ENCODE data around the gene C15orf39.
"Not testable (repeated sequence)": the region's sequence is repeated elsewhere in the genome, so short reads cannot be mapped to it uniquely, and the experiment has no call there.

Gene C15orf39

GRCh38 chr15:75225951-75226732 is 24.5 kb downstream of the C15orf39 start:
- no peaks in the 10 kb centered on the region for H3K27me3 Mint-ChIP-seq
- H3K4me3 Mint-ChIP-seq = no peak overlapping the region
- H3K9me3 Mint-ChIP-seq = no peaks in the 10 kb centered on the region
- no peak overlapping the region for H3K27ac Mint-ChIP-seq
- no peaks in the 10 kb centered on the region for H3K36me3 Mint-ChIP-seq (ENCODE audit: low read depth)
- H3K4me1 Mint-ChIP-seq (ENCODE audit: low read depth) = no peaks in the 10 kb centered on the region

DNA sequence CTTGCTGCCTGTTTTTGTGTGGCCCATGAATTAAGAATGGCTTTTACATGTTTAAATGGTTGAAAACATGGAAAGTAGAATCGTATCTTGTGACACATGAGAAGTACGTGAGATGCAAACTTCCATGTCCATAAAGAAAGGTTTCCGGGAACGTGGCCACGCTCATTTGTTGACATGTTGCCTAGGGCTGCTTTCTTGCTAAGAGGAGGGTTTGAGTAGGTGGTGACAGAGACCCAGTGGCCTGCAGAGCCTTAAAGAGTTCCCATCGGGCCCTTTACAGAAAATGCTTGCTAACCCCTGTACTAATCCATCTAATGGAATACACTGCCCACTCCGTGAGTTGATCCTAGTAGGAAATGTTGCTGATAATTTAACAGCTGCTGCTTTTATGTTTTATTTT is 25.4 kb downstream of the C15orf39 start:
- not testable (repeated sequence) for H3K4me3 Mint-ChIP-seq; H3K27me3 Mint-ChIP-seq; H3K9me3 Mint-ChIP-seq; H3K27ac Mint-ChIP-seq; H3K4me1 Mint-ChIP-seq (ENCODE audit: low read depth); H3K36me3 Mint-ChIP-seq (ENCODE audit: low read depth)

GRCh38 chr15:75227663-75228280 is 26.1 kb downstream of the C15orf39 start:
- no peaks in the 10 kb centered on the region for H3K36me3 Mint-ChIP-seq (ENCODE audit: low read depth)
- H3K4me3 Mint-ChIP-seq = no peak overlapping the region
- H3K4me1 Mint-ChIP-seq (ENCODE audit: low read depth) = no peaks in the 10 kb centered on the region
- no peak overlapping the region for H3K27ac Mint-ChIP-seq
- peaks cover 10% of the 10 kb centered on the region for H3K27me3 Mint-ChIP-seq
- H3K9me3 Mint-ChIP-seq = no peaks in the 10 kb centered on the region

DNA sequence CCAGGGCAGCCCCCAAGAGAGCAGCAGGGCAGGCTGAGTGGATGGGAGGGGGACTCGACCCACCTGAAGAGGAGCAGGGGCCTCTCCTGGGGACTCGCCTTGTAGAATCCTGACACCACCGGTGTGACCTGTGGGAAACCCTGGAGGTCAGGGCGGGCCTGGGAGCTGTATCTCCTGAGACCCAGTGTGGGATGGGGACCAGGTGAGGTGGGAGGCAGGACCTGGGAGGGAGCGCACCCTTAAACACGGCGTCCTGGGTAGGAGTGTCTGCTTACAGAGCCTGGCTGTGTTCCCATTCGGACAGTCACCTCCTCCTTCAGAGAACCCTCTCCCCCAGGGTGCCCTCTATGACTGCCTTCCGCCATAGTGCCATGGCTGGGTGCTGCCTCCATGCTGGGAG is 27.1 kb downstream of the C15orf39 start:
- H3K27ac Mint-ChIP-seq = no peak overlapping the region
- no peaks in the 10 kb centered on the region for H3K4me1 Mint-ChIP-seq (ENCODE audit: low read depth)
- no peak overlapping the region for H3K4me3 Mint-ChIP-seq
- H3K9me3 Mint-ChIP-seq = no peaks in the 10 kb centered on the region
- peaks cover 12% of the 10 kb centered on the region for H3K27me3 Mint-ChIP-seq
- H3K36me3 Mint-ChIP-seq (ENCODE audit: low read depth) = no peaks in the 10 kb centered on the region

DNA sequence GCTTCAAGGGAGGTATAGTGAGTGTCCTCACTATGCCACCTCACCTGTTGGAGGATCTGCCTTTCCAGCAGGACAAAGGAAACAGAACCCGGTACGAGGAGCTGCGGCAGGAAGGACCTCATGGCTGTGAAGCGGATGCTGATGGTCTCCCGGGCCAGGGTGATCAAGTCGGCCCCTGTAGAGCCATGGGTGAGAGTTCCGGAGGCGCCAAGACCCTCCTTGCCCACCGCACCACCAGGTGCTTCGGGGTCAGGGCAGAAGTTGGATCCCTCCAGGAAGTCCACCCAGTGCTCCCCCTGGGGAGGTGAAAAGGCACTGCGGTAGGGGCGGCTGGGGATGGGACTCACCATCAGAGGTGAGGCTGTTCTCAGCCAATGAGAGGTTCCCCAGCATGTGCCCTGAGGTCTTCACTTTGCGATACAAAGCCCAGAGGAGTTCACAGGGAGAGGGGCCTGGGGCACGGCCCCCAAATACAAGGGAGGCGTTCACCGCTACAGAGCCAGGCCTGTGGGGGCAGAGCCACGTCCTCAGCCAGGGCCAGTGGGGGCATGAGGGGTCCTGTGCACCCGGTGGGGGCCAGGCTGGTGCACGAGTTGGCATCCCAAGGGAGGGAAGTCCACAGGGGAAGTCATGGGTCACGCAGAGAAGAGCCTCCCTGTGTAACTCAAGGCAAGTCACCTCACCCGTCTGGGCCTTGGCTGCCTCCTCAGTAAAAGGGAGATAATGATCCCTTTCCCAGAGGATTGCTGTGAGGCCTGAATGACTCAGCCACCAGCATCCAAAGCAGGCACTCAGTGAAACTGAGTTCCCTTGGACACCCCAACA is 27.7 kb downstream of the C15orf39 start:
- H3K9me3 Mint-ChIP-seq = no peaks in the 10 kb centered on the region
- H3K27me3 Mint-ChIP-seq = peaks cover 13% of the 10 kb centered on the region
- H3K4me3 Mint-ChIP-seq = no peak overlapping the region
- no peak overlapping the region for H3K27ac Mint-ChIP-seq
- H3K36me3 Mint-ChIP-seq (ENCODE audit: low read depth) = no peaks in the 10 kb centered on the region
- H3K4me1 Mint-ChIP-seq (ENCODE audit: low read depth) = no peaks in the 10 kb centered on the region

DNA sequence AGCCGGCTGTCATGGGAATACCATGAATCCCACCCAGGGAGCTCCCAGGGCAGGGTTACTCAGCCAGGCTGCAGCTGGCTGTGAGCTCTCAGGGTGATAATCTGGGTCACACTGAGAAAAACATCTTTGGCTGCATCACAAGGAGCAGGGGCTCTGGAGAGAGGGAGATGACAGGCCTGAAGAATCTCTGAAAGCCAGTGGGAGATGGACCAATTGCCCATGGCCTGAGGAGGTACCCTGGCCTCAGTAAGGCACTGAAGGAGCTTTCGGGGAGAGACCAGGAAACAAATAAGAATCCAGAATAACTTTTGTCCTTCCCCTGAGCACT is 28.3 kb downstream of the C15orf39 start:
- H3K4me3 Mint-ChIP-seq = no peak overlapping the region
- H3K9me3 Mint-ChIP-seq = no peaks in the 10 kb centered on the region
- no peaks in the 10 kb centered on the region for H3K36me3 Mint-ChIP-seq (ENCODE audit: low read depth)
- peaks cover 15% of the 10 kb centered on the region for H3K27me3 Mint-ChIP-seq
- H3K4me1 Mint-ChIP-seq (ENCODE audit: low read depth) = no peaks in the 10 kb centered on the region
- H3K27ac Mint-ChIP-seq = no peak overlapping the region

DNA sequence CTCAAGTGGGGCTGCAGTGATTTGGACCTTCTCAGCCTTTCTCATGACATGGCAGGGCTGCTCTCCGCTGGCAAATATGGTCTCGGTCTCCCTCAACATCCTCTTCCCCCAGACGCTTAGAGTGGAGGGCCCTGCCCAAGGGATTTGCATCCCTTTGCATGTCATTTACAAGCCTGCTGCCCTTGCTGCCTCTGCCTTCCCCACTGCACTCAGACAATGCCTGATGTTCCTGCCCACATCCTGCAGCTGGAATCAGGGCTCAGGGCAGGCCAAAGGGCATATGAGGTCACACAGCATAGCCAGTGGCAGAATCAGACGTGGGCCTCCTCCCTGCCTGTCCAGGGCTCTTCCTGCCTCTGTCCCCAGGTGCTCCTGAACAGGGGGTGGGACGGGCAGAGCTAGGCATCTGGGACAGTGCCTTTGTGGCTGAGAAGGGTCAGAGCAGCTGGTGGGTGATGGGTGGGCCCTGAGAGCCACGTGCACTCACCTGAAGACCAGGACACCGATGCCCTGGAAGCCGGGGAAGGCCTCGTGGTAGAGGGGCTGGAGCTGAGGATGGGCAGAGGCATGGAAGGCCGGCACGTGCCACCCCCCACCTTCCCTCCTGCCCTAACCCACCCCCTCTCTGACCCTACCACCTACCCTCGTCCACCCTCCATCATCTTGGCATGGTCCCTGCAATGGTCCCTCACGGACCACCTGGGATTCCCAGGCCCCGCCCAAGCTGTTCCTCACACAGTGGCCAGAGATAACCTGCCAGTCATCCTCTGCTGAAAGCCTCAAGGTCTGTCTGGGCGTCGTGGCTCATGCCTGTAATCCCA is 29.1 kb downstream of the C15orf39 start:
- Mint-ChIP-seq H3K27ac (no peak overlapping the region), H3K9me3 (no peaks in the 10 kb centered on the region), H3K36me3 (ENCODE audit: low read depth) (no peaks in the 10 kb centered on the region), H3K4me1 (ENCODE audit: low read depth) (no peaks in the 10 kb centered on the region), H3K4me3 (no peak overlapping the region), H3K27me3 (peaks cover 18% of the 10 kb centered on the region)

DNA sequence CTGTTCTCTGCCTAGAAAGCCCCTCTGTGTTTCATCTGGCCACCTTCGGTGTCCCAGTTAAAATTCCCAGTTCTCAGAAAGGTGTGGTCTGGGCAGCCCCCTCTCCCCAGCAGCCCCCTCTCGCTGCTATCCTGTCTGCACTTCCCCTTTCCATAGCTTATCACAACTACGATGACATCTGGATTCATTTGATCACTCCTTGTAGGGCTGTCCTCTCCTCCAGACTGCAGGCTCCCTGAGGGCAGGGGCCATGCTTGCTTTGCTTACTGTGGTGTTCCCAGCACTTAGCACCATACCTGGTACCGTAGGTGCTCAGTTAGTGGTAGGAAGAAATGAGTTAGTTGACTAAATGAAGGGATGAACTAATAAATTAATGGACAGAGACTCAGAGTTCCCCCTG is 30.2 kb downstream of the C15orf39 start:
- no peak overlapping the region for H3K4me3 Mint-ChIP-seq
- no peaks in the 10 kb centered on the region for H3K4me1 Mint-ChIP-seq (ENCODE audit: low read depth)
- no peaks in the 10 kb centered on the region for H3K9me3 Mint-ChIP-seq
- no peaks in the 10 kb centered on the region for H3K36me3 Mint-ChIP-seq (ENCODE audit: low read depth)
- H3K27ac Mint-ChIP-seq = no peak overlapping the region
- H3K27me3 Mint-ChIP-seq = peaks cover 18% of the 10 kb centered on the region

DNA sequence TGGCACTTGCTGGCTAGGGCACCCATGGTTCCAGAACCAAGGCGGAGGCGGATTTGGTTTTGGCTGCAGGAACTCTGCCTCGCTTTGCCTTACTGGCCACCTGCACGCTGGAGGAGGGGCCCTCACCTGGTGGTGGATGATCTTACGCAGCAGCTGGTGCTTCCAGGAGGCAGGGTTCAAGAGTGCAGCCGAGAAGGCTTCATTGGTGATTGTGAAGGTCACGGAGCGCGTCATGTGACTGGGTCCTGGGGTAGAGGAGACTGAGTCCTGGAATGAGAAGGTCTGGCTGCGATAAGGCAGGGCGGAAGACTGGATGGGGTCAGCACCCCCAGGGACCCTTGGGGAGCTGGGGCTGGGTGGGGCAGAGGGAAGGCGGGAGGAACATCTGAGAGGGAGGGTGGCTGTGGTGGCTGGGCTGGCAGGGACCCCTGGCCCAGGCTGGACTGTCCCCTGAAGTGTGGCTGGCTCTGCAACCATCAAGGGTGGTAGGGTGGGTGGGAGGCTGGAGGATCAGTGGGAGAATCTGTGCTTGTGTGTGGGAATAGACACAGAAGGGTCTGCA is 30.7 kb downstream of the C15orf39 start:
- H3K4me1 Mint-ChIP-seq (ENCODE audit: low read depth) = no peaks in the 10 kb centered on the region
- H3K27me3 Mint-ChIP-seq = peaks cover 18% of the 10 kb centered on the region
- no peaks in the 10 kb centered on the region for H3K36me3 Mint-ChIP-seq (ENCODE audit: low read depth)
- H3K27ac Mint-ChIP-seq = no peak overlapping the region
- H3K9me3 Mint-ChIP-seq = no peaks in the 10 kb centered on the region
- no peak overlapping the region for H3K4me3 Mint-ChIP-seq

DNA sequence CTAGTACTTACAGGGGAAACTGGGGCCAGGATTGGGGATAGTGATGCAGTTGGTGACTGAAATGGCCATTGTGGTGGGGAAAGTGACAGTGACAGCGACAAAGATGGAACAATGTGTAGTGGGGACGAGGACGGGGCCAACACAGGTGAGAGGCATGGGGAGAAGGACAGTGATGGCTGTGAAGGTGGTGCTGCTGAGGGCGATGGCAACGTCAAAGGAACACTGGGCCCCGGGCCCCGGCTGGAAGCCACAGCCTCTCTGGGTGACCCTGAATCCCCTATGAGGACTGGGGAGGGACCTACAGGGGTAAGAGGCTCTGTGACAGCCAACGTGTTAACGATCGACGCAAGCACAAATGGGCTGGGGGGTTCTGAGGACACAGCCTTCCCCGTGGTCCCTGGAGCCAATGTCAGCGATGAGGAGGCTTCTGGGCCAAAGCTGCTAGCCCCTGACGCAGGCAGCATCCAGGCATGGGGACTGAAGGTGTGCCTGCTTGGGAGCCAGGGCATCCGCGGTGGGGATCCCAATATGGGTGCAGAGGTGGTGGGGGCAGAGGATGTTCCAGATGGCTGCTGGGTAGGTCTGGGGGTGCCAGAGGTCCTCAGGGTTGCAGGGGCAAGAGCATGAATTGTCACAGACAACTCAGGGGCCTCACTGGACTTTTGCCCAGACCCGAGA is 31.3 kb downstream of the C15orf39 start:
- no peaks in the 10 kb centered on the region for H3K9me3 Mint-ChIP-seq
- H3K36me3 Mint-ChIP-seq (ENCODE audit: low read depth) = no peaks in the 10 kb centered on the region
- no peaks in the 10 kb centered on the region for H3K4me1 Mint-ChIP-seq (ENCODE audit: low read depth)
- no peak overlapping the region for H3K4me3 Mint-ChIP-seq
- no peak overlapping the region for H3K27ac Mint-ChIP-seq
- peaks cover 18% of the 10 kb centered on the region for H3K27me3 Mint-ChIP-seq

DNA sequence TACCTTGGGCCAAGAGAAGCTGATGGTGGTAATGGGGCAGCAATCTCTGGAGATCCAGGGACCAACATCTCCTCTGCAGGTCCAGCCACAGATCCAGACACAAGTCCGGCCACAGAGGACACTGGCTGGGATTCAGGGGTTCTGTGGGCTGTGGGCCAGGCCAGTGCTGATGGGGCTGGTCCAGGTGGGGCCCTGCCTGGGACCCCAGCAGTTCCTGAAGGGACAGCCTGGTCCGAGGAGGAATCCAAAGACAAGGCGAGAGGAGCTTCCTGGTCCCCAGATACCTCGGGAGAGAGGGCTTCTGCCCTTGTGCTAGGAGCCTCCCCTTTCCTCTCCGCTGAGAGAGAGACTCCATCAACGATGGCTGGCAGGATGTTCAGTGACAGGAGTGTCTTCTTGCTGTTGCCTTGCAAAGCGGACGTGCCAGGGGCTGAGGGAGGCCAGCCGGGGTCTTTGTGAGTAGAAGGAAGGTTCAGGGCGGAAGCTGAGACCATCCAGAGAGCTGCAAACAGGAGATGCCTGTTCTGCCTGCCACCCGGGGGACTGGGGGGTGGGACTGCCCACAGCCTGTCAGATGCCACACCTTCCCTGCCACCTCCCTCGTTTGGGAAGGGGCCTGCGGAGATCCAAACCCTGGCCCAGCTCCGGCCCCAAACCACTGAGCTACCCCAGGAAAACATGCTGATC is 32.0 kb downstream of the C15orf39 start:
- no peak overlapping the region for H3K27ac Mint-ChIP-seq
- no peaks in the 10 kb centered on the region for H3K36me3 Mint-ChIP-seq (ENCODE audit: low read depth)
- H3K4me1 Mint-ChIP-seq (ENCODE audit: low read depth) = no peaks in the 10 kb centered on the region
- peaks cover 18% of the 10 kb centered on the region for H3K27me3 Mint-ChIP-seq
- no peak overlapping the region for H3K4me3 Mint-ChIP-seq
- H3K9me3 Mint-ChIP-seq = no peaks in the 10 kb centered on the region

DNA sequence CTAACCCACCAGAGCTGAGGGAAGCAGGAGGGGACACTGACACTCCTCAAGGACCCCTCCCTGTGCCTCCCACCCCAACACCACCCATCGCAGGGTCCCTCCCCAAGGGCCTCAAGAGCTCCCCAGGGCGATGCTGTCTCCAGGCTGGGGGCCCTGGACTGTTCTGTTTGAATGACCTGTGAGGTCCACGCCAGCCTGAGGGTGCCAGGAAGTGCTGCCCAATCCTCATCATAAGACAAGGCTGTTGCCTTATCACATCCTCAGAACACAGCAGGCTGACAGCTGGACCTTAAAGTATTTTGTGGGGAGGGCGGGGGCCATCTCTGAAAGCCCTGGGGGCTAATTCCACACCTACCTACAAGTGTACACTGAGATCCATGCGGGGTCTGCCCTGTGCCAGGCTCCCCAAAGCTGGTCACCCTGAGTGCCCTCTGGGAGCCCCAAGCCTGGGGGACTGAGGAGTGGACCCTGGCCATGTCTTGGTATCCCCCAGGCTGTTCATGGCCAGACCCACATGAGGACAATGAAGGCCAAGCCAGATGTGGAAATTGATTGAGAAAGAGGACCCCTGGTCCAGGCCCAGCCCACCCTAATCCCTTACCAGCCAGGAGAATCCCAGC is 32.6 kb downstream of the C15orf39 start:
- H3K27ac Mint-ChIP-seq = no peak overlapping the region
- no peaks in the 10 kb centered on the region for H3K9me3 Mint-ChIP-seq
- H3K36me3 Mint-ChIP-seq (ENCODE audit: low read depth) = no peaks in the 10 kb centered on the region
- H3K4me3 Mint-ChIP-seq = no peak overlapping the region
- H3K4me1 Mint-ChIP-seq (ENCODE audit: low read depth) = no peaks in the 10 kb centered on the region
- H3K27me3 Mint-ChIP-seq = peaks cover 18% of the 10 kb centered on the region

GRCh38 chr15:75235051-75235673 is 33.5 kb downstream of the C15orf39 start:
- Mint-ChIP-seq H3K4me1 (ENCODE audit: low read depth) (no peaks in the 10 kb centered on the region), H3K4me3 (no peak overlapping the region), H3K9me3 (no peaks in the 10 kb centered on the region)

More at GRCh38 chr15:75235051-75235673, 33.5 kb downstream of the C15orf39 start:
- no peaks in the 10 kb centered on the region for H3K36me3 Mint-ChIP-seq (ENCODE audit: low read depth)
- peaks cover 18% of the 10 kb centered on the region for H3K27me3 Mint-ChIP-seq
- no peak overlapping the region for H3K27ac Mint-ChIP-seq

All from stimulated activated naive CD8-positive, alpha-beta T cell treated with anti-CD3 and anti-CD28 coated beads, Interleukin-15, Interleukin-2, amounts not matched to agents 100 ng/mL and 50 ng/mL, for 24 hours (primary cell).